Smooth muscle cell (in vitro differentiated cells): Measurements from ENCODE around the gene CDR2. TPM values are rescaled to one million over a fixed set of nuclear protein-coding genes. Genes with fewer than 3 reads are reported as not detected.
A peak's percentile ranks its signal among the peaks of the same experiment; 100 is the strongest.

Source experiments
- DNase-seq: peaks from one replicate; lab custom pipeline; 2025; ENCODE audit not compliant: unreplicated experiment; lab: John Stamatoyannopoulos, UW
- H2AFZ ChIP-seq: fragments of 200-600 bp; sonication (generic); 2 replicates; pipeline ENCODE4 v1.6.0; 2016; ENCODE audit warnings: antibody characterized with exemption, low read depth, mild to moderate bottlenecking
- H3F3A ChIP-seq: fragments of 200-600 bp; sonication (generic); 2 replicates; pipeline ENCODE4 v1.6.0; 2017; ENCODE audit warnings: antibody characterized with exemption, low read depth
- H3K27ac ChIP-seq: fragments of 200-600 bp; sonication (generic); 2 replicates; pipeline ENCODE4 v1.5.1; 2016; ENCODE audit warnings: low read depth, mild to moderate bottlenecking
- H3K27me3 ChIP-seq: fragments of 200-600 bp; sonication (generic); 2 replicates; pipeline ENCODE4 v1.6.1; 2016; ENCODE audit warnings: low read depth, mild to moderate bottlenecking
- H3K36me3 ChIP-seq: fragments of 200-600 bp; sonication (generic); 2 replicates; pipeline ENCODE4 v1.5.1; 2016; ENCODE audit warnings: low read depth
- H3K4me1 ChIP-seq: fragments of 200-600 bp; sonication (generic); 2 replicates; pipeline ENCODE4 v1.5.1; 2016; ENCODE audit warnings: low read depth
- H3K4me2 ChIP-seq: fragments of 200-600 bp; sonication (generic); 2 replicates; pipeline ENCODE4 v1.6.0; 2016; ENCODE audit warnings: mild to moderate bottlenecking
- H3K4me3 ChIP-seq: fragments of 200-600 bp; sonication (generic); 2 replicates; pipeline ENCODE4 v1.5.1; 2016; ENCODE audit warnings: mild to moderate bottlenecking
- H3K79me2 ChIP-seq: fragments of 200-600 bp; sonication (generic); 2 replicates; pipeline ENCODE4 v1.6.0; 2016; ENCODE audit warnings: low read depth, mild to moderate bottlenecking
- H3K9ac ChIP-seq: fragments of 200-600 bp; sonication (generic); 2 replicates; pipeline ENCODE4 v1.6.0; 2016; ENCODE audit warnings: low read depth
- H3K9me3 ChIP-seq: fragments of 200-600 bp; sonication (generic); replicated peaks from 2 replicates; pipeline ENCODE4 v1.5.1; 2016; ENCODE audit warnings: low read depth
- H4K20me1 ChIP-seq: fragments of 200-600 bp; sonication (generic); 2 replicates; pipeline ENCODE4 v1.6.0; 2016; ENCODE audit warnings: low read depth
- WGBS: methylation state at CpG from one replicate; pipeline ENCODE4 v1.1.7; 2016; ENCODE audit warnings: low lambda C conversion rate; 5-methylcytosine and 5-hydroxymethylcytosine counted together
- polyA plus RNA-seq: library from polyadenylated mRNA; unstranded; fragments of >200 nt; fragmentation: Nextera tagmentation; extraction: Ambion mirVana; gene quantifications from 2 replicates; pipeline ENCODE4 v1.2.1, GENCODE V29; 2016
- total RNA-seq: library from RNA; depleted of rRNA; stranded (reverse); fragments of >200 nt; gene quantifications from 2 replicates; pipeline ENCODE4 v1.2.3, GENCODE V29; 2014
- TF ChIP-seq, protein P1 (sequence below): fragments of 200-600 bp; sonication (generic); IDR thresholded peaks from 2 replicates; pipeline ENCODE4 v1.5.1; 2017; ENCODE audit warnings: borderline replicate concordance, mild to moderate bottlenecking, antibody characterized with exemption; ENCODE audit not compliant: insufficient read depth, poor library complexity, severe bottlenecking

Gene CDR2
- total and polyA plus RNA-seq, 2 experiments from 2014 or later: 47.4 to 67.3 TPM

DNA sequence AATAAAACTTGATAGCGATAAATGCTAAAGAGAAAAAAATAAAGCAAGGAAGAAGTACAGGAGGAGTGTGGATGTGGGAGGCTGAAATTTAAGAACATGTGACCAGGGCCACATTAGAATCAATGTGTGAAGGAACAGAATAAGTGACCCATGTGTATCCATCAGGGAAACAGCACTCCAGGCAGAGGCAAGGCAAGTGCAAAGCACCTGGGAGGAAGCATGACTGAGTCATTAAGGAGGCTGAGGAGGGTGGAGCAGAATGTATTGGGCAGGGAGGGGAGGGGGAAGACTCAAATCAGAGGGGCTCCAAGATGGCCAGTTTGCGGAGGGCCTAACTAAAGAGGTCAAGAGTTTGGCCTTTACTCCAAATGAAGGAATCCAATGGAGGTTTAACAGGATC, 8.0 kb downstream of the CDR2 start:
- Histone ChIP-seq H3K79me2 (peaks cover 97% of the 10 kb centered on the region), H3K36me3 (peaks cover 16% of the 10 kb centered on the region), H3F3A (peaks cover 14% of the 10 kb centered on the region), H3K4me1 (peaks cover 20% of the 10 kb centered on the region), H3K9me3 (no peaks in the 10 kb centered on the region), H2AFZ (no peak overlapping the region), H3K4me2 (no peak overlapping the region), H3K27me3 (no peaks in the 10 kb centered on the region), H3K9ac (no peak overlapping the region), H3K27ac (no peak overlapping the region), H3K4me3 (no peak overlapping the region), H4K20me1 (peaks cover 98% of the 10 kb centered on the region)
- TF ChIP-seq, protein P1, sequence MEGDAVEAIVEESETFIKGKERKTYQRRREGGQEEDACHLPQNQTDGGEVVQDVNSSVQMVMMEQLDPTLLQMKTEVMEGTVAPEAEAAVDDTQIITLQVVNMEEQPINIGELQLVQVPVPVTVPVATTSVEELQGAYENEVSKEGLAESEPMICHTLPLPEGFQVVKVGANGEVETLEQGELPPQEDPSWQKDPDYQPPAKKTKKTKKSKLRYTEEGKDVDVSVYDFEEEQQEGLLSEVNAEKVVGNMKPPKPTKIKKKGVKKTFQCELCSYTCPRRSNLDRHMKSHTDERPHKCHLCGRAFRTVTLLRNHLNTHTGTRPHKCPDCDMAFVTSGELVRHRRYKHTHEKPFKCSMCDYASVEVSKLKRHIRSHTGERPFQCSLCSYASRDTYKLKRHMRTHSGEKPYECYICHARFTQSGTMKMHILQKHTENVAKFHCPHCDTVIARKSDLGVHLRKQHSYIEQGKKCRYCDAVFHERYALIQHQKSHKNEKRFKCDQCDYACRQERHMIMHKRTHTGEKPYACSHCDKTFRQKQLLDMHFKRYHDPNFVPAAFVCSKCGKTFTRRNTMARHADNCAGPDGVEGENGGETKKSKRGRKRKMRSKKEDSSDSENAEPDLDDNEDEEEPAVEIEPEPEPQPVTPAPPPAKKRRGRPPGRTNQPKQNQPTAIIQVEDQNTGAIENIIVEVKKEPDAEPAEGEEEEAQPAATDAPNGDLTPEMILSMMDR: no peak
- no peak for DNase-seq
- 98% methylated on average over 2 of the region's 2 CpGs for WGBS

DNA sequence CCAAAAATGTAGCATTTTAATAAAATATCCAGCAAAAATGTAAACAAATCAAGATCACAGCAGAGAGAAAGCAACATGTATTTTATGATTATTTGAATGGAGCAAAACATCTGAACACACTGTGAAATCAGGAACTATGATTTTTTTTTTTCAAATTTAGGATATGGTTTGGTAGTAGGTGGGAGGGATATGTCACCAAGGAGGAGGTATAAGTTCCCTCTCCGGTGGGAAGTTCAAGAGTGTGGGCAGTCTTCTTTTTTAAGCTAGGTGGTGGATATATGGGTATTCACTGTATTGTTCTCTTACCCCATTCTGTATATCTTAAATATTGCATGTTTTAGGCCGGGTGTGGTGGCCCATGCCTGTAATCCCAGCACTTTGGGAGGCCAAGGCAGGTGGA, 10.2 kb downstream of the CDR2 start:
- no peak overlapping the region for H3K27ac ChIP-seq
- WGBS: 100% methylated on average over 2 of the region's 2 CpGs
- no peaks in the 10 kb centered on the region for H3K9me3 ChIP-seq
- no peak overlapping the region for H3K9ac ChIP-seq
- H3K36me3 ChIP-seq: peaks cover 16% of the 10 kb centered on the region
- H3K4me2 ChIP-seq: no peak overlapping the region
- H4K20me1 ChIP-seq: peaks cover 97% of the 10 kb centered on the region
- H3K79me2 ChIP-seq: peaks cover 96% of the 10 kb centered on the region
- H3F3A ChIP-seq: peaks cover 14% of the 10 kb centered on the region
- H2AFZ ChIP-seq: no peak overlapping the region
- no peak overlapping the region for H3K4me3 ChIP-seq
- TF ChIP-seq, protein P1: no peak
- no peaks in the 10 kb centered on the region for H3K27me3 ChIP-seq
- DNase-seq: no peak
- peaks cover under 1% of the 10 kb centered on the region for H3K4me1 ChIP-seq

DNA sequence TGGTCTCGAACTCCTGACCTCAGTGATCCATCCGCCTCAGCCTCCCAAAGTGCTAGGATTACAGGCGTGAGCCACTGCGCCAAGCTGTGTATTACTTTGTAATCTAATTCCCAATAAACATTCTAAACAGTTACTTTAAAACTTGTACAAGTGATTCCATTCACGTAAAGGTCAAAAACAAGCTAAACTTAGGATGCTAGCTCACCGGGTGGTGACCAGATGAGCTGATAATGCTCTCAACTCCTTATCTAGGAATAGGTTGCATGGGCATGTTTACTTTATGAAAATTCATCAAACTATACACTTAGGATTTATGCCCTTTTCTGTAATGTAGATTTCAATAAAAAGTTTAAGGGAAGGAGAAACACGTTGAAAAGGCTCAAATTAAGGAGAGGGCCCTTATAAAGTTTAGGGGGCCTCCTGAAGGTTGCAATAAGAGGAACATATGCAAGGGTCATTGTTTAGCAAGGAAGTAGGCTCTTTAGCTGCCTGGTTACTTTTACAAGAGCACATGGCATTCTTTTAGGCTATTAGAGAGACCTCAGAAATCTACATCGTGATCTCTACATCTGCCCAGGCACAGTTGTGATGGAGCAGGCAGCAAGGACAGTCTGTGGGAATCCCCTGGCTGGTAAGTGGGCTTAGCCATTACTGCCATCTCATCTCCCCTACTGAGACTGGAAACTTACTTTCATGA, 13.3 kb downstream of the CDR2 start:
- peak overlapping the region; percentile 53 for H3K27ac ChIP-seq
- H3K9me3 ChIP-seq: no peaks in the 10 kb centered on the region
- H2AFZ ChIP-seq: no peak overlapping the region
- H3K4me3 ChIP-seq: no peak overlapping the region
- no peak overlapping the region for H3K4me2 ChIP-seq
- no peak for DNase-seq
- H3K36me3 ChIP-seq: peaks cover 16% of the 10 kb centered on the region
- H3K4me1 ChIP-seq: peaks cover 8% of the 10 kb centered on the region
- H3K27me3 ChIP-seq: no peaks in the 10 kb centered on the region
- TF ChIP-seq, protein P1: no peak
- peaks cover 95% of the 10 kb centered on the region for H3K79me2 ChIP-seq
- H3F3A ChIP-seq: peaks cover 20% of the 10 kb centered on the region
- WGBS: 71% methylated on average over 8 of the region's 8 CpGs
- H3K9ac ChIP-seq: no peak overlapping the region
- peaks cover 97% of the 10 kb centered on the region for H4K20me1 ChIP-seq

DNA sequence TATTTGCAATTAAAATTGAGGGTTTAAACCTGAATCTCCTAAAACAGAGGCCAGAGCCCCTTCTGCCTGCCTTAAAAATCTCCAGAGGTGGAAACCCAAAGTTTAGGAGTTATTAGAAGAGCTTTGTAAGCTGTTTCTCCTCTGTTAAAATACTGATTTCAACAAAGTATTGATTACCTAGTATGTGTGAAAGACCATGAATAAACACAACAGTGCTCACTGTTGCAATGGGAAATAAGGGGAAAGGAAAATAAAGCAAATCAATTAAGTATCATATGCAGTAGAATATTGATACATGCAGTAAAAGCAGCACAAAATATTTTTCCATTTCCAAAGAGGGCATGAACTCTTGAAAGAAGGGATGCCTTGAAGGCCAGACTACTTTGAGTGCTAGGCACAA, 14.7 kb downstream of the CDR2 start:
- TF ChIP-seq, protein P1: no peak
- Histone ChIP-seq H3K27me3 (no peaks in the 10 kb centered on the region), H3K27ac (no peak overlapping the region), H3K36me3 (peaks cover 15% of the 10 kb centered on the region), H3F3A (peaks cover 23% of the 10 kb centered on the region), H2AFZ (no peak overlapping the region), H3K4me2 (no peak overlapping the region), H3K9ac (no peak overlapping the region), H4K20me1 (peaks cover 97% of the 10 kb centered on the region), H3K79me2 (peaks cover 95% of the 10 kb centered on the region), H3K4me1 (peaks cover 8% of the 10 kb centered on the region), H3K9me3 (no peaks in the 10 kb centered on the region), H3K4me3 (no peak overlapping the region)
- DNase-seq: no peak
